Stimulated activated CD8-positive, alpha-beta memory T cell treated with anti-CD3 and anti-CD28 coated beads, Interleukin-15, amount 100 ng/mL, for 48 hours (primary cell): Measurements from ENCODE around the gene ASIC4.

Experiments used
- DNase-seq, 2 donors: peaks; one replicate each; pipeline ENCODE4 v3.0.0-alpha.2; 2020; ENCODE audit warnings: low read depth in 2 of 2

The ASIC4 gene

DNA sequence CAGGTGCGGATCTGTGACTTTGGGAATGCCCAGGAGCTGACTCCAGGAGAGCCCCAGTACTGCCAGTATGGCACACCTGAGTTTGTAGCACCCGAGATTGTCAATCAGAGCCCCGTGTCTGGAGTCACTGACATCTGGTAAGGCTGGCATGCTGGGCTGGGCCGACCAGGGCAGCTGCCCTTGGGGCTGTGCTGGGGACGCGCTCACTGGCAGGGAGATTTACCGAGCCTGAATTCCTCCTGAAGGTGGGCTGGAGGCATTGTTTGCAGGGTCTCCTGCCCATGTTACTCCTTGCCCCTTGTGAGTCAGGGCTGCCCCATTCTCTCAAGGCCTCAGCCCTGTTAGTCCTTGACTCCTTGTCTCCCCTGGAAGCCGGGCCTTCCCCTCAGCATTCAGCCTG is 34.3 kb upstream of the ASIC4 start:
- DNase-seq = no peak

DNA sequence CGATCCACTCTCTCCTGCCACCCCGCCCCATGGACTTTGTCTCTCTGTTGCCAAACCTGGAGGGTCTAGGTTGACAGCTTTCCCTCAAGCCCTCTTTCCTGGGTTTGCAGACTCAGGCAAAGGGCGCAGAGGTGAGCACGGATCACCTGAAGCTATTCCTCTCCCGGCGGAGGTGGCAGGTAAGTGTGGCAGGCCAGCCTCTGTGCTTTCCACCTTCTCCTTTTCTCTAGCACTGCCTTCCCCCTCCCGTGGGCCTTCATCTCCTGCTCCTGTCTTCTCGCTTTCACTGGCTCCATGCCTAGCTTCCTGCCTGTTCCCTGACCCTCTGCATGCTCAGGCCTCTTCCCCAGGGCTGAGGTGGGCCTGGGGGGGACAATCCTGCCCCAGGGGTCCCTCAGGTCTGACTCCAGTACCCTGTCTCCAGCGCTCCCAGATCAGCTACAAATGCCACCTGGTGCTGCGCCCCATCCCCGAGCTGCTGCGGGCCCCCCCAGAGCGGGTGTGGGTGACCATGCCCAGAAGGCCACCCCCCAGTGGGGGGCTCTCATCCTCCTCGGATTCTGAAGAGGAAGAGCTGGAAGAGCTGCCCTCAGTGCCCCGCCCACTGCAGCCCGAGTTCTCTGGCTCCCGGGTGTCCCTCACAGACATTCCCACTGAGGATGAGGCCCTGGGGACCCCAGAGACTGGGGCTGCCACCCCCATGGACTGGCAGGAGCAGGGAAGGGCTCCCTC is 31.4 kb upstream of the ASIC4 start:
- no peak for DNase-seq

DNA sequence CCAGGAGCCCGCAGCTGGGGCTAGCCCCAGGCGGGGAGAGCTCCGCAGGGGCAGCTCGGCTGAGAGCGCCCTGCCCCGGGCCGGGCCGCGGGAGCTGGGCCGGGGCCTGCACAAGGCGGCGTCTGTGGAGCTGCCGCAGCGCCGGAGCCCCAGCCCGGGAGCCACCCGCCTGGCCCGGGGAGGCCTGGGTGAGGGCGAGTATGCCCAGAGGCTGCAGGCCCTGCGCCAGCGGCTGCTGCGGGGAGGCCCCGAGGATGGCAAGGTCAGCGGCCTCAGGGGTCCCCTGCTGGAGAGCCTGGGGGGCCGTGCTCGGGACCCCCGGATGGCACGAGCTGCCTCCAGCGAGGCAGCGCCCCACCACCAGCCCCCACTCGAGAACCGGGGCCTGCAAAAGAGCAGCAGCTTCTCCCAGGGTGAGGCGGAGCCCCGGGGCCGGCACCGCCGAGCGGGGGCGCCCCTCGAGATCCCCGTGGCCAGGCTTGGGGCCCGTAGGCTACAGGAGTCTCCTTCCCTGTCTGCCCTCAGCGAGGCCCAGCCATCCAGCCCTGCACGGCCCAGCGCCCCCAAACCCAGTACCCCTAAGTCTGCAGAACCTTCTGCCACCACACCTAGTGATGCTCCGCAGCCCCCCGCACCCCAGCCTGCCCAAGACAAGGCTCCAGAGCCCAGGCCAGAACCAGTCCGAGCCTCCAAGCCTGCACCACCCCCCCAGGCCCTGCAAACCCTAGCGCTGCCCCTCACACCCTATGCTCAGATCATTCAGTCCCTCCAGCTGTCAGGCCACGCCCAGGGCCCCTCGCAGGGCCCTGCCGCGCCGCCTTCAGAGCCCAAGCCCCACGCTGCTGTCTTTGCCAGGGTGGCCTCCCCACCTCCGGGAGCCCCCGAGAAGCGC is 30.6 kb upstream of the ASIC4 start:
- DNase-seq = no peak

DNA sequence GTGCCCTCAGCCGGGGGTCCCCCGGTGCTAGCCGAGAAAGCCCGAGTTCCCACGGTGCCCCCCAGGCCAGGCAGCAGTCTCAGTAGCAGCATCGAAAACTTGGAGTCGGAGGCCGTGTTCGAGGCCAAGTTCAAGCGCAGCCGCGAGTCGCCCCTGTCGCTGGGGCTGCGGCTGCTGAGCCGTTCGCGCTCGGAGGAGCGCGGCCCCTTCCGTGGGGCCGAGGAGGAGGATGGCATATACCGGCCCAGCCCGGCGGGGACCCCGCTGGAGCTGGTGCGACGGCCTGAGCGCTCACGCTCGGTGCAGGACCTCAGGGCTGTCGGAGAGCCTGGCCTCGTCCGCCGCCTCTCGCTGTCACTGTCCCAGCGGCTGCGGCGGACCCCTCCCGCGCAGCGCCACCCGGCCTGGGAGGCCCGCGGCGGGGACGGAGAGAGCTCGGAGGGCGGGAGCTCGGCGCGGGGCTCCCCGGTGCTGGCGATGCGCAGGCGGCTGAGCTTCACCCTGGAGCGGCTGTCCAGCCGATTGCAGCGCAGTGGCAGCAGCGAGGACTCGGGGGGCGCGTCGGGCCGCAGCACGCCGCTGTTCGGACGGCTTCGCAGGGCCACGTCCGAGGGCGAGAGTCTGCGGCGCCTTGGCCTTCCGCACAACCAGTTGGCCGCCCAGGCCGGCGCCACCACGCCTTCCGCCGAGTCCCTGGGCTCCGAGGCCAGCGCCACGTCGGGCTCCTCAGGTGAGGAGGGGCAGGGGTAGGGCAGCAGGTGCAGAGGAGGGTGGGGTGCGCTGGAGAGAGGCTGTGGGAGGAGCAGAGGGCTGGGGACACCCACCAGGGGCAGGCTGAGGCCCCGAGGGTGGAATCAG is 29.7 kb upstream of the ASIC4 start:
- DNase-seq = no peak

DNA sequence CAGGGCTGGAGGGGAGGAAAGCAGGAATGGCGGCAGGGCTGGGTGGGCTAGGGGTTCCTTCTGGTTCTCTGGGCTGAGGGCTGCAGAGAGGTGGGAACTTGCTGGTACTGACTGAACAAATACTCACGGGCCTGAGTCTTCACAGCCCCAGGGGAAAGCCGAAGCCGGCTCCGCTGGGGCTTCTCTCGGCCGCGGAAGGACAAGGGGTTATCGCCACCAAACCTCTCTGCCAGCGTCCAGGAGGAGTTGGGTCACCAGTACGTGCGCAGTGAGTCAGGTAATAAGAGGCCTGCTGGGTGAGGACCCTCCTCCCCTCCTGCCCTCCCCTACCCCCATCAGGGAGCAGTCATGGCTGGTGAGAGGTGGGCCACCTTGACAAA is 29.1 kb upstream of the ASIC4 start:
- no peak for DNase-seq

DNA sequence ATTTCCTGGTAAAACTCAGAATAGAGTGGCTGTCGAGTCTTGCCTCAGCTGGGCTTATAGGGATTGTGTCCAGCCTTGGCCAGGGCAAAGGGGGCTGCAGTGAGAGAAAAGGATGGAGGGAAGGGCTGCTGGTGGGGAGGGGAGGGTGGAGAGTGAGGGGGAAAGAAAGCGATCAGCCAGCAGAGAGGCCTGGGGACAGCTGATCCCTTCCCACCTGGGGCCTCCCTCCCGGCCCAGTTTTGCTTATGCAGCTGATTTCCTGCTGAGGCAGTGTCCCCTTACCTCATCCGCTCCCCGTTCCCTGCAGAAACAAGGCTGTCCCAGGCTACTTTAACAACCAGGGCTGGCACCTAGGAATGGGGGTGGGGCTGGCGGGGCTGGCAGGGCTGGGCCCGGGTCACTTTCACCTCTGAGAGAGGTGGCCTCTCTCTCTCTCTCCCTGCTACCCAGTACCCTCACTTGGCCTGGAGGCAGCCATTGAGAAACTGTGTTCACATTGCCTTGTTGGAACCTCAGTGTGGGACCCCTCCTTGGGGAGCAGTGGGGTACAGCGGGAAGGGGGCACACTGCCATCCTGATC is 27.8 kb upstream of the ASIC4 start:
- DNase-seq = no peak

DNA sequence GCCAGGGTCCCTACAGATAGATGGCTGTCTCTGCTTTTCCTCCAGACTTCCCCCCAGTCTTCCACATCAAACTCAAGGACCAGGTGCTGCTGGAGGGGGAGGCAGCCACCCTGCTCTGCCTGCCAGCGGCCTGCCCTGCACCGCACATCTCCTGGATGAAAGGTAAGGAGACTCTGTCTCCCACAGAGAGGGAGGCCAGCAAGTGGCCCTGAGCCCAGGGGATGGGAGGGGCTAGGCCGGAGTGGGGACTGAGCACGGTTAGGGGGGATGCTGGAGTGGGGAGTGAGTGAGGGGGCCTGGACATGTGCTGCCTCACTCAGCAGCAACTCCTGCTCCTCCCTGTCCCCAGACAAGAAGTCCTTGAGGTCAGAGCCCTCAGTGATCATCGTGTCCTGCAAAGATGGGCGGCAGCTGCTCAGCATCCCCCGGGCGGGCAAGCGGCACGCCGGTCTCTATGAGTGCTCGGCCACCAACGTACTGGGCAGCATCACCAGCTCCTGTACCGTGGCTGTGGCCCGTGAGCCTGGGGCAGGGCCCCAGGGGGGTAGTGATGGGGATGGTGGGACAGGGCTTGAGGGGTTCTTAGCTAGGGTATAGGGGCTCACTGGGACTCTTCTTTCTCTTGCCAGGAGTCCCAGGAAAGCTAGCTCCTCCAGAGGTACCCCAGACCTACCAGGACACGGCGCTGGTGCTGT is 26.0 kb upstream of the ASIC4 start:
- no peak for DNase-seq

DNA sequence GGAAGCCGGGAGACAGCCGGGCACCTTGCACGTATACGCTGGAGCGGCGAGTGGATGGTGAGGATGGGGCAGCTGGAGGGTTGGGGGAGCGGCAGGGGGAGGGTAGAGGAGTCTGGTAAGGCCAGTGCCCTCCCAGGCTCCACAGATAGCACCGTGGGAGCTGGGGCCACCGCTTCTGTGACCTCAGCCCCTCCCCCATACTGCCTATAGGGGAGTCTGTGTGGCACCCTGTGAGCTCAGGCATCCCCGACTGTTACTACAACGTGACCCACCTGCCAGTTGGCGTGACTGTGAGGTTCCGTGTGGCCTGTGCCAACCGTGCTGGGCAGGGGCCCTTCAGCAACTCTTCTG is 25.5 kb upstream of the ASIC4 start:
- DNase-seq = no peak

DNA sequence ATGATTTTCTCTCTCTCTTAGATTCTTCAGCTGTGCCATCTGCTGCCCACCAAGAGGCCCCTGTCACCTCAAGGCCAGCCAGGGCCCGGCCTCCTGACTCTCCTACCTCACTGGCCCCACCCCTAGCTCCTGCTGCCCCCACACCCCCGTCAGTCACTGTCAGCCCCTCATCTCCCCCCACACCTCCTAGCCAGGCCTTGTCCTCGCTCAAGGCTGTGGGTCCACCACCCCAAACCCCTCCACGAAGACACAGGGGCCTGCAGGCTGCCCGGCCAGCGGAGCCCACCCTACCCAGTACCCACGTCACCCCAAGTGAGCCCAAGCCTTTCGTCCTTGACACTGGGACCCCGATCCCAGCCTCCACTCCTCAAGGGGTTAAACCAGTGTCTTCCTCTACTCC is 25.0 kb upstream of the ASIC4 start:
- DNase-seq = no peak

DNA sequence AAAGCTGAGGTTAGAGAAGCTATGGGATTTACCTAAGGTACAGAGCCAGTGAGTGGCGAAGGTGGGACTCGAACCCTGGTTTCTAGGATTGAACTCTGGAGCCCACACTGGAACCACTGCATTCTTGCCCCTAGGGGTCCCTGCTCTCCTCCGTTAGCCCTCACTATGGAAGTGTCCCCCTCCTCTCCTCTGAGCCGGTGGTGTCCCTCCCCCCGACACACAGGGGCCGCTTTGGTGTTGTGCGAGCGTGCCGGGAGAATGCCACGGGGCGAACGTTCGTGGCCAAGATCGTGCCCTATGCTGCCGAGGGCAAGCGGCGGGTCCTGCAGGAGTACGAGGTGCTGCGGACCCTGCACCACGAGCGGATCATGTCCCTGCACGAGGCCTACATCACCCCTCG is 24.1 kb upstream of the ASIC4 start:
- no peak for DNase-seq

DNA sequence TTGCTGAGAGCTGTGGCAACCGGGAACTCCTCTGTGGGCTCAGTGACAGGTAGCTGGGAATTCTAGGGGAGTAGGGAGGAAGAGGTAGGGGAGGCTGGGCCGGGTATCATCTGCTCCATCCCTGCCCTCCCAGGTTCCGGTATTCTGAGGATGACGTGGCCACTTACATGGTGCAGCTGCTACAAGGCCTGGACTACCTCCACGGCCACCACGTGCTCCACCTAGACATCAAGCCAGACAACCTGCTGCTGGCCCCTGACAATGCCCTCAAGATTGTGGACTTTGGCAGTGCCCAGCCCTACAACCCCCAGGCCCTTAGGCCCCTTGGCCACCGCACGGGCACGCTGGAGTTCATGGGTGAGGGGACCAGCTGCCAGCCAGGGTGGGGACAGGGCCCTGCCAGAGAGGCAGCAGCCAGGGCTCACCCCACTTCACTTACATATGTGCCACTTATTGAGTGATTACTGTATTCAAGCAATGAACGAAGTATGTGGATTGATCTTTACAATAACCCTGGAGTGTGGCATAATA is 23.6 kb upstream of the ASIC4 start:
- DNase-seq = no peak

DNA sequence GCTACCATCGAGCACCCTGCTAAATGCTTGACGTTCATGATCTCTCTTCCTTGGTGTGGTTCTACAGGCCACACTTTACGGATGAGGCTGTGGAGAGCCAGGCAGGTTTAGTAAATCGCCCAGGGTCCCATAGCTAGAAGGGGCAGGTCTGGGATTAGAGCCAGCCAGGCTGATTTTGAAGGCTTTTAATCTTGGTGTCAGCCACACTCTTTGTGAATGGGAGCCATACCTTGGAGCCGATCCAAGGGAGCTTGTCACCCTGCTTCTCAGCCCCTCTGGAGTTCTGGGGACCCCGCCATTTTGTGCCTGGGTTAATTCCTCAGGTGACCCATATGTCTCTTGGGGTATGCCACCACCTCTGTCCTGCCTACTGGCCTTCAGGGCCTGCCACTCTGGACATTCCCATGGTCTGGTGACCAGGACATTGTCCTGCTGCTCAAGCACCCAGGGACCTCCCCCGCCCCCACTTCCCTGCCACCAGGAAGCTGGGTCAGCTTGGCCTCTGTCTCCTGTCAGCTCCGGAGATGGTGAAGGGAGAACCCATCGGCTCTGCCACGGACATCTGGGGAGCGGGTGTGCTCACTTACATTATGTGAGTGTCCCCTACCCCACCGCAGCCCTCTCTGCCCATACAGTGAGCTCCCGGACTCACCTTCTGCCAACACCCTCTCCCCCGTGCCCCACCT is 22.9 kb upstream of the ASIC4 start:
- no peak for DNase-seq

DNA sequence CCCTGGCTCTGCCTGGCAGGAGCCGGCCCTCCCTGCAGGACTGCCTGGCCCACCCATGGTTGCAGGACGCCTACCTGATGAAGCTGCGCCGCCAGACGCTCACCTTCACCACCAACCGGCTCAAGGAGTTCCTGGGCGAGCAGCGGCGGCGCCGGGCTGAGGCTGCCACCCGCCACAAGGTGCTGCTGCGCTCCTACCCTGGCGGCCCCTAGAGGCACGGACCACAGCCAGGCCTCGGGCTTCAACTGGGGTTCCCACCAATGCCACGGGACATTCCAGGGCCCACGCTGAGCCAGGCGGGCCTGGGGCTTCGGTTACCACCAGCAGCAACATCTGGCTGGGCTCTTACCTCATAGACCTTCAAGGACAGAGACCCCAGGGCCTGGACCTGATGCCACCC is 21.7 kb upstream of the ASIC4 start:
- no peak for DNase-seq

DNA sequence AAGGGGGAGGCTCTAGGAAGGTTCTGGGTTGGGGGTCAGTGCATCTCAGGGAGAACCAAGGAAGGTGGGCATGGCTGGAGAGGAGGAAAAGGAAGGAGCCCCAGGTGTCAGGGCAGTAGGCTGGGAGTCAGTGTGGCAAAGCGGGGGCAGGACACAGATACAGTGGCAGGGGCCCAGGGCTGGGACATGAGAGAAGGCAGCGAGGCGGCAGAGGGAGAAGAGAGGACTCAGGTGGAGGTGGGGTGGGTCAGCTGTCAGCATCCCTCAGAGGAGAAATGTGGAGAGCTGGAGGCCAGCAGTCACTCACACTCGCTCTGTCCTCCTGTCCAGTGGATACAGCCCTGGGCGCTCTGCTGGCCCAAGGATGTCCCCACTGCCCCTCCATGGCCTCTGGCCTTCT is 21.2 kb upstream of the ASIC4 start:
- no peak for DNase-seq

DNA sequence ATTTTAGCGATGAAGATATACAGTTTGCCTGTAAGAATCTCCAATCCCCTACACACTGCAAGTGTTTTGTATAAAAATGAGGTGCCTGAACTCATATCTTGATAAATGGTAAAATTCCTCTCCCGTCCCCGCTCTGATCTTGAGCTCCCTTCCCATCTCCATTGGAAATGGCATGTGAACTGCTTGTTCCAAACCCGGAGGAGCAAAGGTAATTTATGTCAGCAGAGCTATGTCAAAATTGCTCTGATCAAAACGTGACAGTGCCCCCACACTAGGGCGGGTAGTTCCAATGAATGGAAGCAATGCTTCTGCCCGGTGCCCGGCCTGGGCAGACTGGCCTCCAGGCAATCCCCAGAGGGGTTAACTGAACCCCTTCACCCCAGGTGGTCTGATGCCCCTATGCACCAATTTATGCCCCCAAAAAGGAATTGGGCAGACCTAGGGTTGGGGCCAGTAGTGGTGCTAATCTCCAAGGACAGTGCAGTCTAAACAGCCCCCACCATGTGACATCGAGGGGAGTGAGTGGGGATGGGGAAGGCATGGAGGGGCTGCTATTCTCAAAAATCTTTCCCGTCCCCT is 19.2 kb upstream of the ASIC4 start:
- no peak for DNase-seq

DNA sequence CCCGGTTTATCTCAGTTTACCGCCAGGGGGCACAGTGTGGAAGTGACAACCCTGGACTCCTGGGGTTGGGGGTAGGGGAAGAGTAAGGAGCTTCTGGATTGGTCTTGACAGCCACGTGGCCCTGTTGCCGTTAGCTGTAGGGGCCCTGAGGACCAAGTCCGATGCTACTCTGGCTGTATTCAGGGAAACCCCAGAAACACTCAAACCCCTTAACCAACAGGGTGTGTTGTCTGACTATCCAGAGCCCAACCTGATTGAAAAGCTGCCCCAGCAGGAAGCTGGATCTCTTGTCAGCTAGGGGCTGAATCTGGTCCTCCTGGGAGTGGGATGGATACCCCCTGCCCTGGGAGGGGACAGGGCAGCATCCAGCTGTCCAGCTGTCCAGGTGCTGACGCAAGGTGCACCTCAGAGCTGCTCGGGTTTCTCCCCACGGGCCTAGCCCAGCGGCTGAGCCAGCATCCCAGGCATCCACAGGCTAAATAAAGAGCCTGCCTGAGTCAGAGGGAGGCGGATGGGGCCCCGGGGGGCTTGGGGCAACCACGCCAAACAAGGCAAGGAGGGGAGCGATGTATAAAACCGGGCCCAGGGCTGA is 18.7 kb upstream of the ASIC4 start:
- peak; percentile 36 to 37 for DNase-seq

DNA sequence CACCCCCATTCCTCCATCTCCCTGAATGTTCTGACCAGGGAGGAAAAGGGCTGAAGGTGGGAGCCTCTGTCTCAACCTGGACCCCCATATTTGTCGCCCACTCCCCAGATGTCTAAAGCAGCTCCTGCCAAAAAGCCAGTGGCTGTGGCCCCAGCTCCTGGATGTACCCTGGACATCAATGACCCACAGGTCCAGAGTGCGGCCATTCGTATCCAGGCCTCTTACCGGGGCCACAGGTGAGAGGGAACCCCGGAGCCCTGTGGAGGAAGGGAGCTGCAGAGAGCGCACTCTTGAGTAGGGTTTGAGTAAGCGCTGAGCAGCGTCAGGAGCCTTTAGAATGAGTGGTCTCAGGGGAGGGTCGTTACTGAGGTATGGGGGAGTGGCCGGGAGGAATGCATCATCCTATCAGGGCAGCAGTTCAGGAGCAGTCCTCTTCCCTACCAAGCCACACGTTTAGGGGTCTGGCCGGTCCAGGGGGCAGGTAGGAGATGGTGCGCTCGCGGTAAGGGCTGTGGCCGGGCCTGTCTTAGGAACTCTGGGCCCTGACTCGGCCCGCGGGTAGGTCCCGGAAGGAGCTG is 17.9 kb upstream of the ASIC4 start:
- no peak for DNase-seq

DNA sequence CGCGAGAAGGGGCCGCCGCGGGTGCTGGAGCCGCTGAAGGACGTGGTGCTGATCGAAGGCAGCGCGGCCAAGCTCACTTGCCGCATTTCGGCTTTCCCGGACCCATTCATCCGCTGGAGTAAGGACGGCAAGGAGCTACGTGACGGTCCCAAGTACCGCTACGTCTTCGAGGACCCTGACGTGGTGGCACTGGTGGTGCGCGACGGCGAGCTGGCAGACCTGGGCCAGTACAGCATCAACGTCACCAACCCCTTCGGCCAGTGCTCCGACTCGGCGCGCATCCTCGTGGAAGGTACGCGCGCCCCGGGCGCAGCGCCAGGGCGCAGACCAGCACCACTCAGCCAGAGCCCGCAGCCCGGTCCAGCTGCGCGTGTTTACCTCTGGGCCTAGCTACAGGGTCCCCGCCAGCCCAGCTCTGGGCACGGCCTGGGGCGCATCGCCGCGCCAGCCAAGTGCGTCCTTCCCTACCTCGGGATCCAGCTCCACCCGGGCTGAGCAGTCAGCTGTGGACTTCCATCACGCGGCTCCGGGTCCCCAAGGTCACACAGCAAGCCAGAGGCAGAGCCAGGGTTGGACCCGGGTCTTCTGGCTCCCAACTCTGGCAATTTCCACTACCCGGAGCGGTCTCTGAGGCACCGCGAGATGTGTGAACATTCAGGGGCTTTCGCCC is 17.3 kb upstream of the ASIC4 start:
- no peak for DNase-seq
